Measurements from ENCODE around the gene TOX2.

DNA sequence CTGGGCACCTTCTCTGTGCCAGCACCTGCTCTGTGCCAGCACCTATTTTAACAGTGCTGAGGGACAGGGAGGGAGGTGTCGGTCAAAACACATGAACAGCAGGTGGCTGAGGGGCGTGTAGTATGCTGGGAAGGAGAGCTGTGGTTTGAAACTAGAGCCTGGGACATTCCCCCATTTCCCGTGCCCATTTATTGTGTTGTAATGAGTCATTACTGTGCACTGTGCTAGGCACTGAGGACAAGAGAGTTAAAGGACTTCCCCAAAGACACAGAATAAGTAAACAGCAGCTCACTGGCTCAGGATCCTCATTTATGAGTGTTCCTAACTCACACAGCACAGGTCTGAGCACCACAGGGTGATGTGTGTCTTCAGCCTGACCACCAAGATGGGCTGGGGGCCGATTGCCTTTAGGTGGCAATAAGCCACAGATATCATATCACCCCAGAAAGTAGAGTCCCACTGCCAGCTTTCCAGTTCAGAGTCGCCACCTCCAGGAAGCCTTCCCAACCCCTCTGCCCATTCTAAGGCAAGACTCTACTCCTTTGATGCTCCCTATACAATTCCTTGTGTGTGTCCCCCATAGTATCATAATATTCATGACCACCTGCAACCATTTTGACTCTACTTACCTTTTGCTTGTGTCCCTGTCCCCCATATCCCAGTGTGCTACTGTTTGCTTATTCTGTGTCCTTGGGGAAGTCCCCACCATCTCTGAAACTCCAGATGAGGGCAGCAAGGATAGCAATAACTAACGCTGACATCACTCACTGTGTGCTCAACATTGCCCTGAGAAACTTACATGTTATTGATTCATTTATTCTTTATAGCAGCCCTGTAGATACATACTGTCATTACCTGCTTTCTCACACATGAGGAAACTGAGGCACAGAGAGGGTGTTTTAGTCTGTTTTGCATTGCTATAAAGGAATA is 87.3 kb downstream of the TOX2 start:
- no peak for TF ChIP-seq CTCF (IDR thresholded peaks at IDR 0.05; ENCODE audit: low read depth, low read length, poor library complexity, severe bottlenecking)
- TF ChIP-seq EZH2phosphoT487 (IDR thresholded peaks at IDR 0.05; ENCODE audit: borderline replicate concordance, low read length), result no peak
